H9 (cell line): ENCODE results near the gene TOM1L2. TPM values are rescaled to one million over a fixed set of nuclear protein-coding genes. Genes with fewer than 3 reads are reported as not detected.
A peak's percentile ranks its signal among the peaks of the same experiment; 100 is the strongest.

ENCODE experiments used
- DNase-seq: peaks from one replicate; pipeline ENCODE4 v3.0.0-alpha.2; 2017
- H2AFZ ChIP-seq: one replicate; pipeline ENCODE4 v1.6.1; 2013; ENCODE audit warnings: mild to moderate bottlenecking, low read length, control low read depth, moderate library complexity
- H2AK5ac ChIP-seq: 2 replicates; pipeline ENCODE4 v1.6.1; 2013; ENCODE audit warnings: low read length, control low read depth, mixed read lengths; ENCODE audit not compliant: insufficient read length
- H2BK120ac ChIP-seq: one replicate; pipeline ENCODE4 v1.6.1; 2013; ENCODE audit warnings: low read depth, mild to moderate bottlenecking, low read length, control low read depth, inconsistent platforms; ENCODE audit not compliant: poor library complexity, severe bottlenecking
- H2BK12ac ChIP-seq: 2 replicates; pipeline ENCODE4 v1.6.1; 2013; ENCODE audit warnings: low read length, control low read depth, mixed read lengths, low read depth; ENCODE audit not compliant: insufficient read length
- H2BK15ac ChIP-seq: 2 replicates; pipeline ENCODE4 v1.6.1; 2013; ENCODE audit warnings: low read depth, low read length, control low read depth
- H2BK20ac ChIP-seq: one replicate; pipeline ENCODE4 v1.6.1; 2013; ENCODE audit warnings: low read depth, mild to moderate bottlenecking, low read length, control low read depth, inconsistent platforms; ENCODE audit not compliant: poor library complexity, severe bottlenecking
- H2BK5ac ChIP-seq: 2 replicates; pipeline ENCODE4 v1.6.1; 2013; ENCODE audit warnings: low read length, control low read depth, mixed read lengths; ENCODE audit not compliant: insufficient read length
- H3K14ac ChIP-seq: 2 replicates; pipeline ENCODE4 v1.6.1; 2013; ENCODE audit warnings: low read length, control low read depth; ENCODE audit not compliant: insufficient read depth
- H3K18ac ChIP-seq: 2 replicates; pipeline ENCODE4 v1.6.1; 2013; ENCODE audit warnings: low read depth, mild to moderate bottlenecking, mixed read lengths, low read length, control low read depth; ENCODE audit not compliant: insufficient read length
- H3K23ac ChIP-seq: 2 replicates; pipeline ENCODE4 v1.6.1; 2013; ENCODE audit warnings: low read length, control low read depth, mixed read lengths, low read depth; ENCODE audit not compliant: insufficient read length
- H3K23me2 ChIP-seq: 2 replicates; pipeline ENCODE4 v1.6.1; 2013; ENCODE audit warnings: low read depth, mild to moderate bottlenecking, mixed read lengths, low read length, control low read depth; ENCODE audit not compliant: insufficient read length, poor library complexity, severe bottlenecking
- H3K27ac ChIP-seq: 2 replicates; pipeline ENCODE4 v1.5.1; 2013; ENCODE audit warnings: low read length, control low read depth, mixed read lengths, low read depth; ENCODE audit not compliant: insufficient read length
- H3K27me3 ChIP-seq: 2 replicates; pipeline ENCODE4 v1.6.1; 2013; ENCODE audit warnings: low read length, control low read depth, inconsistent platforms; ENCODE audit not compliant: insufficient read depth
- H3K4ac ChIP-seq: 2 replicates; pipeline ENCODE4 v1.6.1; 2013; ENCODE audit warnings: low read depth, mild to moderate bottlenecking, control low read depth, inconsistent platforms, low read length, moderate library complexity
- H3K4me1 ChIP-seq: 2 replicates; pipeline ENCODE4 v1.6.1; 2013; ENCODE audit warnings: low read length, control low read depth, inconsistent platforms; ENCODE audit not compliant: insufficient read depth
- H3K4me2 ChIP-seq: 2 replicates; pipeline ENCODE4 v1.6.1; 2013; ENCODE audit warnings: low read length, control low read depth, mixed read lengths; ENCODE audit not compliant: insufficient read length, insufficient read depth
- H3K56ac ChIP-seq: 2 replicates; pipeline ENCODE4 v1.6.1; 2013; ENCODE audit warnings: low read depth, mild to moderate bottlenecking, mixed read lengths, low read length, control low read depth; ENCODE audit not compliant: insufficient read length
- H3K79me1 ChIP-seq: 2 replicates; pipeline ENCODE4 v1.6.1; 2013; ENCODE audit warnings: low read depth, mild to moderate bottlenecking, moderate library complexity, low read length, control low read depth, inconsistent platforms; ENCODE audit not compliant: insufficient read depth, poor library complexity, severe bottlenecking
- H3K79me2 ChIP-seq: 2 replicates; pipeline ENCODE4 v1.6.1; 2013; ENCODE audit warnings: low read length, control low read depth, inconsistent platforms; ENCODE audit not compliant: insufficient read depth
- H3K9ac ChIP-seq: 2 replicates; pipeline ENCODE4 v1.6.1; 2013; ENCODE audit warnings: low read length, control low read depth, mixed read lengths; ENCODE audit not compliant: insufficient read length; ENCODE audit errors: extremely low read depth
- H3K9me3 ChIP-seq: one replicate; pipeline ENCODE4 v1.6.1; 2013; ENCODE audit warnings: low read depth, low read length, inconsistent platforms; ENCODE audit not compliant: control insufficient read depth
- H3T11ph ChIP-seq: one replicate; pipeline ENCODE4 v1.6.1; 2013; ENCODE audit warnings: mild to moderate bottlenecking, low read length, control low read depth, inconsistent platforms
- H4K20me1 ChIP-seq: one replicate; pipeline ENCODE4 v1.6.1; 2013; ENCODE audit not compliant: control insufficient read depth, insufficient read length, insufficient read depth
- H4K5ac ChIP-seq: 2 replicates; pipeline ENCODE4 v1.6.1; 2013; ENCODE audit warnings: low read depth, mild to moderate bottlenecking, mixed read lengths, low read length, control low read depth; ENCODE audit not compliant: insufficient read length
- H4K8ac ChIP-seq: replicated peaks from 2 replicates; pipeline ENCODE4 v1.6.1; 2013; ENCODE audit warnings: low read length, control low read depth, mixed read lengths, low read depth; ENCODE audit not compliant: insufficient read length
- H4K91ac ChIP-seq: 2 replicates; pipeline ENCODE4 v1.6.1; 2013; ENCODE audit warnings: low read depth, mild to moderate bottlenecking, moderate library complexity, mixed read lengths, low read length, control low read depth; ENCODE audit not compliant: insufficient read length
- H3K27ac Mint-ChIP-seq, 3 experiments: 2 replicates in 2 of 3; 3 replicates in 1 of 3; pipeline ENCODE4 v1.8.0; 2020 to 2021; ENCODE audit warnings: mixed read lengths in 3 of 3, mild to moderate bottlenecking in 1 of 3, moderate library complexity in 1 of 3
- H3K27me3 Mint-ChIP-seq: 2 replicates; pipeline ENCODE4 v1.8.0; 2021; ENCODE audit warnings: low read depth, mild to moderate bottlenecking, moderate library complexity, mixed read lengths
- H3K36me3 Mint-ChIP-seq, 3 experiments: 2 replicates in 2 of 3; 3 replicates in 1 of 3; pipeline ENCODE4 v1.8.0; 2020 to 2021; ENCODE audit warnings: low read depth in 3 of 3, mixed read lengths in 3 of 3; ENCODE audit not compliant: insufficient read depth in 1 of 3
- H3K4me1 Mint-ChIP-seq, 2 experiments: 2 replicates each; pipeline ENCODE4 v1.8.0; 2020; ENCODE audit warnings: mixed read lengths in 2 of 2
- H3K4me3 Mint-ChIP-seq, 2 experiments: 2 replicates in 1 of 2; 3 replicates in 1 of 2; pipeline ENCODE4 v1.8.0; 2020 to 2021; ENCODE audit warnings: mild to moderate bottlenecking in 2 of 2, mixed read lengths in 2 of 2, moderate library complexity in 1 of 2
- H3K9me3 Mint-ChIP-seq, 2 experiments: 2 replicates in 1 of 2; 3 replicates in 1 of 2; pipeline ENCODE4 v1.8.0; 2020; ENCODE audit warnings: mild to moderate bottlenecking in 2 of 2, mixed read lengths in 2 of 2, moderate library complexity in 1 of 2
- CTCF ChIP-seq: fragments of 200-600 bp; sonication (generic); conservative IDR thresholded peaks from 3 replicates; pipeline ENCODE4 v1.8.0; 2021; ENCODE audit warnings: antibody characterized with exemption, mild to moderate bottlenecking
- WGBS: extraction: QIAGEN DNeasy Blood & Tissue Kit; methylation state at CpG from one replicate; pipeline ENCODE4 v1.1.7; 2013; ENCODE audit warnings: missing lambda C conversion rate, low lambda C conversion rate, mixed read lengths; ENCODE audit not compliant: insufficient read length; ENCODE audit errors: extremely low coverage; 5-methylcytosine and 5-hydroxymethylcytosine counted together
- total RNA-seq: library from RNA; stranded (reverse); gene quantifications from 2 replicates; pipeline ENCODE4 v1.2.1, GENCODE V29; 2021

TOM1L2 gene
- total RNA-seq, 1 experiment from 2014 or later = 4.6 TPM

- Histone ChIP-seq H2BK15ac (no peak overlapping the region), H3K23ac (no peak overlapping the region), H3T11ph (no peak overlapping the region), H3K79me2 (no peaks in the 10 kb centered on the region), H2BK20ac (no peak overlapping the region), H4K5ac (no peak overlapping the region), H3K79me1 (no peaks in the 10 kb centered on the region), H2AFZ (no peak overlapping the region), H3K4ac (no peak overlapping the region), H4K8ac (no peak overlapping the region), H3K4me1 (no peaks in the 10 kb centered on the region; the same call in 1 of the 2 replicates), H3K18ac (no peak overlapping the region), H3K4me2 (no peak overlapping the region), H4K91ac (no peak overlapping the region), H3K9ac (no peak overlapping the region), H3K27ac (no peak overlapping the region), H3K23me2 (no peaks in the 10 kb centered on the region), H3K27me3 (no peaks in the 10 kb centered on the region), H3K14ac (peak overlapping the region; percentile 4; the same call in 1 of the 2 replicates), H2BK120ac (no peak overlapping the region), H2BK5ac (no peak overlapping the region), H4K20me1 (no peaks in the 10 kb centered on the region), H2BK12ac (no peak overlapping the region), H3K9me3 (no peaks in the 10 kb centered on the region), H2AK5ac (no peak overlapping the region), H3K56ac (no peak overlapping the region)
- H3K9me3 Mint-ChIP-seq = no peaks in the 10 kb centered on the region
- DNase-seq = peak; percentile 53
- H3K27me3 Mint-ChIP-seq = no peaks in the 10 kb centered on the region; the same call in 1 of the 2 replicates
- H3K36me3 Mint-ChIP-seq = no peaks in the 10 kb centered on the region
- TF ChIP-seq CTCF = no peak
- no CpG with 5 or more reads among the region's 2 CpGs for WGBS
- peaks cover 41 to 66% of the 10 kb centered on the region in 2 experiments for H3K4me1 Mint-ChIP-seq
- no peak overlapping the region for H3K27ac Mint-ChIP-seq
- H3K4me3 Mint-ChIP-seq = 0 out of 5 replicates have a peak overlapping the region, but pooled peaks of 1 of the 2 experiments have one; percentile 28
Measured at GRCh38 chr17:17849845-17850373, 122.3 kb downstream of the TOM1L2 start.
